ENCODE results near the gene PGA4.
"Not testable (repeated sequence)": the region's sequence is repeated elsewhere in the genome, so short reads cannot be mapped to it uniquely, and the experiment has no call there.

The PGA4 gene

GRCh38 chr11:61203873-61204272 lies 18.3 kb upstream of the PGA4 start:
- not testable (repeated sequence) for H3K4me3 ChIP-seq (ENCODE audit: low read depth, low read length)

GRCh38 chr11:61204502-61205059 lies 17.6 kb upstream of the PGA4 start:
- H3K4me3 ChIP-seq (ENCODE audit: low read depth, low read length) = not testable (repeated sequence)

GRCh38 chr11:61207636-61208310 lies 14.4 kb upstream of the PGA4 start:
- H3K4me3 ChIP-seq (ENCODE audit: low read depth, low read length) = not testable (repeated sequence)

- not testable (repeated sequence) for H3K4me3 ChIP-seq (ENCODE audit: low read depth, low read length)
These were observed 11.5 kb upstream of the PGA4 start for GRCh38 chr11:61210629-61211028.

- H3K4me3 ChIP-seq (ENCODE audit: low read depth, low read length) = not testable (repeated sequence)
These were observed 10.7 kb upstream of the PGA4 start for GRCh38 chr11:61211327-61211952.

GRCh38 chr11:61212202-61212601 lies 9.9 kb upstream of the PGA4 start:
- not testable (repeated sequence) for H3K4me3 ChIP-seq (ENCODE audit: low read depth, low read length)

- H3K4me3 ChIP-seq (ENCODE audit: low read depth, low read length) = not testable (repeated sequence)
These were observed 8.3 kb upstream of the PGA4 start for GRCh38 chr11:61213711-61214324.

- not testable (repeated sequence) for H3K4me3 ChIP-seq (ENCODE audit: low read depth, low read length)
These were observed 3.8 kb upstream of the PGA4 start for GRCh38 chr11:61218306-61218705.

GRCh38 chr11:61219016-61219415 lies 3.1 kb upstream of the PGA4 start:
- not testable (repeated sequence) for H3K4me3 ChIP-seq (ENCODE audit: low read depth, low read length)

GRCh38 chr11:61222692-61223091 lies 545 bp downstream of the PGA4 start:
- not testable (repeated sequence) for H3K4me3 ChIP-seq (ENCODE audit: low read depth, low read length)

GRCh38 chr11:61226457-61227137 lies 4.5 kb downstream of the PGA4 start:
- not testable (repeated sequence) for H3K4me3 ChIP-seq (ENCODE audit: low read depth, low read length)

GRCh38 chr11:61229458-61229857 lies 7.3 kb downstream of the PGA4 start:
- not testable (repeated sequence) for H3K4me3 ChIP-seq (ENCODE audit: low read depth, low read length)

GRCh38 chr11:61231033-61231432 lies 8.9 kb downstream of the PGA4 start:
- not testable (repeated sequence) for H3K4me3 ChIP-seq (ENCODE audit: low read depth, low read length)

- H3K4me3 ChIP-seq (ENCODE audit: low read depth, low read length) = not testable (repeated sequence)
These were observed 9.4 kb downstream of the PGA4 start for GRCh38 chr11:61231585-61231984.

- not testable (repeated sequence) for H3K4me3 ChIP-seq (ENCODE audit: low read depth, low read length)
These were observed 10.5 kb downstream of the PGA4 start for GRCh38 chr11:61232548-61233145.

GRCh38 chr11:61237130-61237529 lies 15.0 kb downstream of the PGA4 start:
- H3K4me3 ChIP-seq (ENCODE audit: low read depth, low read length) = not testable (repeated sequence)

GRCh38 chr11:61240288-61240687 lies 18.1 kb downstream of the PGA4 start:
- not testable (repeated sequence) for H3K4me3 ChIP-seq (ENCODE audit: low read depth, low read length)

GRCh38 chr11:61240875-61241274 lies 18.7 kb downstream of the PGA4 start, which contains the start of gene PGA5:
Gene PGA5 (plus strand): TSS chr11:61241175. CDS start chr11:61241227, 52 bp downstream.
- H3K4me3 ChIP-seq (ENCODE audit: low read depth, low read length) = not testable (repeated sequence)

GRCh38 chr11:61241526-61241925 lies 19.4 kb downstream of the PGA4 start:
- H3K4me3 ChIP-seq (ENCODE audit: low read depth, low read length) = not testable (repeated sequence)

GRCh38 chr11:61245284-61245964 lies 23.3 kb downstream of the PGA4 start:
- not testable (repeated sequence) for H3K4me3 ChIP-seq (ENCODE audit: low read depth, low read length)

All from iPS-11a (cell line).